ENCODE results near the gene ADGRF1.

ADGRF1 gene

DNA sequence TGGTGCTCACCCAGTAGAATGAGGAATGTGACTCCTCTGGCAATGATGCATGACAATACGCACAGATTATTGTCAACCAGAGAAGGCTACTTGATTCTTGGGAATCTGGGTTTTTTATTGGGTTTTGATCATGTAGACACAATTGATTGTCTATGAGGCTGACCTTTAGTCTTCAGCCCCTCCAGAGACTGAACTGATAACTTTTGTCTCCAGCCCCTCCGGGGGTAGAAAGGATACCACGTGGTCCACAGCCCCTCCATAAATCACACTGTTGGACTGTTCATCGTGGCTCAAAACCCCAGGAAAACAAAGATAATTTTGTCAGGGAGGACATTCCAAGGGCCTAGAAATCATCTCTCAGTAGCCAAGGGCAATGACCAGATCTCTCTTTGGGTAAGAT is 62.9 kb downstream of the ADGRF1 start:
- no peak for DNase-seq (ENCODE audit: low spot score)

DNA sequence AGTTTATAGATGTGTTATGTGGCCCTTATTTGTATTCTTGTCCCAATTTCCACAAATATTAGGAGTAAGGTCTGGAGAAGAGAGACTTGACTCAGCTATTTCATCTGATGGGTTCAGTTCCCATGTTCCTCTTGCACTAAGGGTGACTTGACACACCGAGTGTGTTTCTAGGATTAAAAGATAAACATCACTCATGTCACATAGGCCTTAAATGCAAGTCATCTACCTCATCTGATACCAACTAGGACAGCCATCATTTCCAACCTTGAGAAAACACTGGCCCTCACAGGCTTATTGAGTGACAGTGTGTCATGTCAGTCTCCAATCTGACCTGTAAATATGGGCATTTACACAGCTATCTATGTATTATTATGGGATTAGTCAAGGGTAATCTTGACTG is 67.3 kb downstream of the ADGRF1 start:
- DNase-seq (ENCODE audit: low spot score), result no peak

DNA sequence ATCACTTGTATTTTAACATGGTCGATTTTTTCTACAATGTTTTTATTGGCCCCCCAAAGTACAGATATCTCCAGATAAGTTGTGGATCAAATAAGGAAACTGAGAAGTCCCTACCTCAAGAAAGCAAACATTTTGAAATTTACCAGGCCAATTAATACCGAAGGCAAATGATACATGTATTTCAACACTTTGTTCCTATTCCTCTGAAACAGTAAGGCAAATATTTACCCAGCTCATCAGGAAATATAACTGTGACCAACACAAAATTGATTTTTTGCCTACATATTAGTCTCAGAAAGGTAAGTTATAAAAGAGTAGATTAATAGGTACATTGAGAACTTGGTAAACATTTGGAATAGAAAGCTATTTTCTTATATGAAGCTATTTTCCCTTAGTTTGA is 69.1 kb downstream of the ADGRF1 start:
- no peak for DNase-seq (ENCODE audit: low spot score)

DNA sequence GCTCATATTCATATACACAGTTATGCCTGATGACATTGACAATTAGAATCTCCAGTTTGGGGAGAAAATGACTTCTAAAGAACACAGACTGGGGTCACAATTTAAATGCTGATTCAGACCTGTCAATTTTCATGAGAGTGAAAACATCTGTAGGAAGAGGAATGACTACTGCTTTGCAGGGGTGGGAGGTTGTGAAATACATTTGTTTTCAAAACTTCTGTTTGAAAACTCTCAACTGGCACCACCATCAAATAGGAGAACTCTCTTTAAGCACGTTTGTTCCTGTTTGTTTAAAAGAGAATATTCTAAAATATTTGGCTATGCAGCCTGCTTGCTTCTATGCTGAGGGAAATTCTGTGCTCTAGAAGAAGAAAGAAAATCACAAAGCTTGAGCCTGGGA is 69.6 kb downstream of the ADGRF1 start:
- no peak for DNase-seq (ENCODE audit: low spot score)

DNA sequence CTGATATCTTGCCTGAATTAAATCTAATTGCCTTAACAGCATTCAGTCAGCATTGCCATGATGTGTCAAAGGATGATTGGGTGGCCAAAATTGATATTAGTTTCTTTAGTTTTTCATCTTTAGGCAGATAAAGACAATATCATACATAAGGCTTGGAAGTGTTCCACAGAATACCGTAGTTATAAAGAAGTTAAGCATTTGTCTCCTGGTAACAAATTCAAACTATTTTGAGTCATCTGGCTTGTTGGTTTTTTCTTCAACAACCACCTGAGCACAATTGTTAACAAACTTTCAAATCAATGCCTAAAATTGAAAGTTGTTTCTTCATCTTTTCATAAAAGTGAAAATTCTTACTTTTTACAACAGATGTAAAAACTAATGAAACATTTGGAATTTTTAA is 72.9 kb downstream of the ADGRF1 start:
- no peak for DNase-seq (ENCODE audit: low spot score)

DNA sequence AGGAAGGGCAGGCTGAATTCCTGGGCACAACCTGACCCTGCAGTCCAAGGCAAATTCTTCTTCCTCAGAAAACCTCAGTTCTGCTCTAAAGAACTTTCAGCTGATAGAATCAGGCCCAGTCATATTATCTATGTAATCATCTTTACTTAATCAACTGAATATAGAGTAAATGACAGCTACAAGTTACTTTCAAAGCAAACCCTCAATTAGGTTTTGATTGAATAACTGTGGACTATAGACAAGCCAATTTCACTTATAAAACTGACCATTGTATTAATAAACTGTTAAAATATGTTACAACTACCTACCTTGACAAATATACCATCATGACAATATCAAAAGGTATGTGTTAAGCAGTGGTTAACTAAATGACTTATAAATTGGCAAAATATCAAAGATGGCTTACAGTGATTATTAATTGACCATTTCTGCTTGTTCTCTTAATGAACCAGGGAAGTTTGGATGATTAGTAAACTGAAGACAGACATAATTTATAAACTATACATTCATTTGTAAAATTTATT is 74.2 kb downstream of the ADGRF1 start:
- DNase-seq (ENCODE audit: low spot score), result no peak

DNA sequence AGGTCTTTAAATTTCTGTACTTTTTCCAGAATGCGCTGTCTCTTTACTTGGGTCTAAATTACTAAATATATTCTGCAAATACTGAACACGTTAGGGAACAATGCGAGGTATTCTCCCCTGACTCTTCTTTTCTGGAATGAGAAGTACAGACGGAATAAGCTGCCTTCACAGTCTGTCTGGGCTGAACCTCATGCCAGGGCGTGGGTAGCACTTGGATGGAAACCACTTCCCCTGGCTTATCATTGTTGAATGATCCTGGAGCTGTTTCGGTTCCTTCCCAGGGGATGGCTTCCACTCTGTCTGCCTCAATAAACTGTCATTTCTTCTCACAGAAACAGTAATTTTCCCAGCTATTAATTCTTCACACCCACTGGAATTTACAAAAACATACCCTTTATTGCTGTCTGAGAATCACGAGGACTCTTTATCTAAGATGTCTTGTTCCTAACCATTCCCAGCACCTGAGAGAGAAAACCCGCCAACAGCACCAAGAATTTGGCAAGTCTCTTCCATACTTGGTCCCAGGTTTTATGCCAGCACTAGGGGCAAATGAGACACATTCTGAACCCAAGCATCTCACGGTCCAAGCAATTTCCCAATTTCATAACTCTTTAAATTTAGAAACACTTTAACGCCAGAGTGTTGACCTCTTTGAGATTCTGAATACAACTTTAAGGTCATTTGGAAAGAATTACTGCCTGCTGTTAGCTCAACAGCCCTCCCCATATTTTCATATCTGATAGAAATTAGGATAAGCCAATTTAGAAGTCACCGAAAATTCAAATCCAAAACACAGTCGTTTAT is 77.2 kb downstream of the ADGRF1 start:
- no peak for DNase-seq (ENCODE audit: low spot score)

DNA sequence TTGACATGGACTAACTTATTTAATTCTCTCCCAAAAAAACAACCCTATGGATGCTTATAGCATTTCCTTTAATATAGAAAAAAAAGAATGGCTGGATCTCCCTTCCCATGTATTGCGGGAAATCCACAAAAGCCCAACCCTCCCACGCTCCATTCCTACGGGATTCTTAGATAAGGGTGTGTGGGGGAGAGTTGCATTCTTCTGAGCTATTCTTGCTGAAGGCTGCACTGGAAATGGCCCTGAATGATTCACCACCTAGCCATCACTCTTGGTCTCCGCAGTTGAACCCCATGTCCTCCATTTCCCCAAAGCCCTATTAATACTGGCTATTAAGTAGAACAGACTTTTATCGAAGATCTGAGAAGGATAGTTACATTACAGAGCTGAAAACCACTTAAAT is 78.5 kb downstream of the ADGRF1 start:
- DNase-seq (ENCODE audit: low spot score), result no peak

DNA sequence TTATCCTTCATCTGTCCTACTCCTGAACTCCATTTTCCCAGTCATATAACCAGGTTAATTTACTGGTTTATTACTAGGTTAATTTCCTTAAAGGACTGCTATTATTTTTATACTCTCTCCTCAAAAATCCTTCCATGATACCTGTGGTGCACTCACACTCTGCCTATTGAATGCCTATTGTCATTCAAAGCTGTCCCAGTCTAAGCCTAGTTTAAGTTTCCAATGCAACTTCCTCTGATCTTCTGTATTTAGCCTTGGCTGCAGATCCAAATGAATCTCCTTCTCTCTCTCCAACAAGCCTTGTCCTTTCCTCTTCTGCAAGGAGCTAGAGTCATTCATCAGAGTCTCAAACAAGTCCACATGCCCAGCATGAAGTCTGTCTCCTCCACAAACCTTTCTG is 79.1 kb downstream of the ADGRF1 start:
- no peak for DNase-seq (ENCODE audit: low spot score)

DNA sequence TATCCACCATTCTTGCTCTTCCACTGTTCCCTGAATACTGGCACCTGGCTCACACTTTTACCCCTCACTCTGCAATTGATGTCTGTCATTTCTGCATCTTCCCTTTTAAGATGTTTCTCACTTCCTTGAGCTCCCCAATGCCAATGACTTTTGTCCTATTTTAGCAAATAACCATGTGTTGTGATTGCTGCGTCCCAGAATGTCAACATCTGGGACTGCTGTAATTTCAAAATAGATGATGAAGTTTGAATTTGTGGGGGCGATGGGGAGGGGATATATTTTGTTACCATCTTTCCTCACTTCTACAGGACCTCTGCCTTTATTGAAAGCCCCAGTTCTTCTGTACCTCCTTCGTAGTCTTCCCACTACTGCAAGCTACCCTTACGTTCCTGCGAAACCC is 80.4 kb downstream of the ADGRF1 start:
- no peak for DNase-seq (ENCODE audit: low spot score)

DNA sequence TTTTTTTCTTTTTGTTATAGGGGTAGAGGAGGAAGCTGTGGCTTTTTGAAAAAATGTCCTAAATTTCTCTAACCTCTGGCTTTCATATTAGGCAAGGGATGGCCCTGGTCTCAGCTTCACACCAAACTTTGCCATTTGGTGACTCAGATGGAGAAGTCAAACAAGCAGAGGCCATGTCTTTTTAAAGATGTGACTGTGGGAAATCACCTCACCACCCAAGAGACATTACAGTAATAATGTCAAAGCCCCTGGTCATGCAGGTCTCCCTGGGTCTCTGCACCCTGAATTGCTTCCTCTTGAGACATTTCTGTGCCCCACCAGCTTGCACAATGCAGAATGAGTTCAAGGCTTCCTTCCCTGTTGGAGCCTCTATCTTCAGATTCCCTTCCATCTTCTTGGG is 80.9 kb downstream of the ADGRF1 start:
- no peak for DNase-seq (ENCODE audit: low spot score)

DNA sequence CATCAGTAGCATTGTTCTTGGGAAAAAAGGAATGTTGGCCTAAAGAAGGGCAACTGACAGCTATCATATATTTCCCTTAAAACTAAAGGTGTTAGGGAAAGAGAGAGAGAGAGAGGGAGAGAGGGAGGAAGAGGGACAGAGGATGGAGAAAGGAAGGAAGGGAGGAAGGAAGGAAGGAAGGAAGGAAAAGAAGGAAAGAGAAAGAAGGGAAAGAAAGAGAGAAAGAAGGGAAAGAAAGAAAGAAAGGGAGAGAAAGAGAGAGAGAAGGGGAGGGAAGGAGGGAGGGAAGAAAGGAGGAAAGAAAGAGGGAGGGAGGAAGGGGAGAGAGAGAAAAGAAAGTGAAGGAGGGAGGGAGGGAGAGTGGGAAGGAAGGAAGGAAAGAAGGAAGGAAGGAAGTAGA is 82.7 kb downstream of the ADGRF1 start:
- no peak for DNase-seq (ENCODE audit: low spot score)

DNA sequence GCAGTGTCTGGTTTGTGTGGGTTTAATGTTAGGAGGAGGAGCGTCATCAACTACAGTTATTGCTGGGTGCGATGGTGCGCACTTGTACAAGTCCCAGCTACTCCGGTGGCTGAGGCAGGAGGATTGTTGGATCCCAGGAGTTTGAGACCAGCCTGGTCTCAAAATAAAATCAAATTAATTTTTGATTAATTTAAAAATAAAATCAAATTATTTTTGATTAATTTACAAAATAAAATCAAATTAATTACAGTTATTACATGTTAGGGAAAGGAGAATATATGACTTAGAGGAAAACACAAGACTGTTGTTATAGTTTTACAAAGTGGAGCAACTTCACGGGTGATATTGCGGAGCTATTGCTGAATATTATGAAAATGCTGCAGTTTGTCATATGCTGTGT is 85.7 kb downstream of the ADGRF1 start:
- no peak for DNase-seq (ENCODE audit: low spot score)

DNA sequence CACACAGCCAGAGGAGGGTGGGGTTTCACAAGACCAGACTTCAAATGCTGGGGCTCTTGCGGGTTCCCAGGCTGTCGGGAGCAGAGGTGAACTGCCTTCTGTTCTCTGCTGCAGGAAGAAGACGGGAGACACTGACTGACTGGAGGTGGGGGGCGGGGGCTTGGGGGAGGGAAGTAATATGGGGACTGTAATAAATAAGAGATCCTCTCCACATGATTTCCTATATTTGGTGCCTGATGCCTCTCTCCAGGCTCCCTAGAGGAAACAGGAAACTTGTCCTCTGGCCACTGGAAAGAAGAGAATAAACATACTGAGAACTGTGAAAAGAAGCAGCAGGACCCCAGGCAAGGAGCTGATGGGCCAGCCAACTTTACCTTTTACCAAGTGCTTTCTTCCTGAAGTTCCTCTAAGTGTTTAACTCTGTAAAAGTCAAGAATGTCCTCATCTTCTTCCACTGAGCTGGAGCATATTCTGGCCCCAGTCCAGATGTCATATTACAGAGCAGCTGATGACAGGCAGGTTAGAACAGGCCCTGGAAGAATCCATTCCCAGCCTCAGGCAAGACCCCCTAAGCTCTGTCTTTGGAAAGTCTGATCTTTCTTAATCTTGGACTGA is 87.2 kb downstream of the ADGRF1 start:
- DNase-seq (ENCODE audit: low spot score), result peak; percentile 14

DNA sequence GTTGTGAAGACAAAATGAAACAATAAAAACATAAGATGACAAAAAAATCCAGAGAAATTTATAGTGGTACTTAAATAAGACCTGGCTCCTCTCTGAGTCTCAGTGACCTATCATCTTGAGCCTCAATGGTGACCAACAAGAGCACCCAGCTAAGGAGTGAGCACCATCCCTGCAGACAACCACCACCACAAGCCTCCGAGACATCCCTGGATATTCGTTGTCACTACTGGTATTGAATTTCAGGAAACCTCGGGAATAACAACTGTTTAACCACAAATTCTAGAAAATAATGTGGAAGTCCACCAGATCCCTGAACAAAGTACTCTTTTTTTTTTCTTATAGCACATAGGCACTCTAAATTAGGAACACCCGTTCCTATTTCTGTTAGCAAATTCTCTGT is 88.2 kb downstream of the ADGRF1 start:
- DNase-seq (ENCODE audit: low spot score), result no peak

DNA sequence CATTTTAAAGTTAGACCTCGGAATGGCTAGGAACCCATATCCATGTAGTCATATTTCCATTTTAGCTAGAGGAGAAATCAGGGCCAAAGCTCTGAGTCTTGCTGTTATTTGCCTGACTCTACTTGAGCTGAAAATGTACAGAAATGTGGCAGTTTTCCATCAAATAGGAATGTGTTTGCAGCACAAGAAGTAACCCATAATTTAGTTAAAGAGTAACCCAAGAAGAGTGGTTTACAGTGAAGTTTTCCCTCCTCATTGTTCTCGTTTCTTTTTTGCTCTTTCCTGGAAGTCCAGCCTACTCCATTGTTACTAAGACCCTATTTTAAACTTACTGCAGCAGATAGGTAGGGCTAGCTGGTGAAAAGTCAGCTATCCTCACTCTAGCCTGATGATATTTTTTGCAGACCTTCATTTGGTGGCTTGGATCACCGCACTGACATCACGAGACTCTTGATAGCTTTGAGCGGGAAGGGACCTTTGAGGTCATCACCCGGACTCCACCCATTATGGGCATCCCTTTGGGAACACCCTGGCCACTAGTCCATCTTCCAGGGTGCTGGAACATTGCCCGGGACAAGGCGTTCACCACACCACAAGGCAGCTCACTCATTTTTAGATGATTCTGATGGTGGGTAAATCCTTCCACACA is 92.4 kb downstream of the ADGRF1 start:
- DNase-seq (ENCODE audit: low spot score), result peak; percentile 48

DNA sequence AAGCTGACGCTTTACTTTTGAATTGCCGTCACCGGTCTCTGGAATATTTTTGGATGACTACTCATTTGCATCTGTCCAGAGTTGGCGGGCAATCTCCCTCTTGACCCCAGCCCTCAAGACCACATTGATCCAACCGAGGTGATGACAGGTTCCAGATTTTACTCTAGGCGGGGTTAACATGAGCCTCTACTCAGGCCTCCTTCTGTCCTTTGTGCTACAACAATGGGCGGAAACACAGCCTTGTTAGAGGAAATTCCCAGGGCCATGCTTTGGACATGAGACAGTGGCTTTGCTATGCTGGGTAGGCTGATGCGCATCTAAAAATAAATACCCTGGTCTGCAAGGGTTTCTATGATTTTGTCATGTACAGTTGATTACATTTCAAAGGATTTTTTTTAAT is 93.4 kb downstream of the ADGRF1 start:
- DNase-seq (ENCODE audit: low spot score), result no peak

All from LoVo (cell line).